Activated CD4-positive, CD25-positive, alpha-beta regulatory T cell (primary cell): Measurements from ENCODE around the gene ATP6V1B1.
A peak's percentile ranks its signal among the peaks of the same experiment; 100 is the strongest.

Source experiments
- DNase-seq, 4 experiments: peaks; one replicate each; lab custom pipeline; 2025; lab: John Stamatoyannopoulos, UW

The ATP6V1B1 gene

DNA sequence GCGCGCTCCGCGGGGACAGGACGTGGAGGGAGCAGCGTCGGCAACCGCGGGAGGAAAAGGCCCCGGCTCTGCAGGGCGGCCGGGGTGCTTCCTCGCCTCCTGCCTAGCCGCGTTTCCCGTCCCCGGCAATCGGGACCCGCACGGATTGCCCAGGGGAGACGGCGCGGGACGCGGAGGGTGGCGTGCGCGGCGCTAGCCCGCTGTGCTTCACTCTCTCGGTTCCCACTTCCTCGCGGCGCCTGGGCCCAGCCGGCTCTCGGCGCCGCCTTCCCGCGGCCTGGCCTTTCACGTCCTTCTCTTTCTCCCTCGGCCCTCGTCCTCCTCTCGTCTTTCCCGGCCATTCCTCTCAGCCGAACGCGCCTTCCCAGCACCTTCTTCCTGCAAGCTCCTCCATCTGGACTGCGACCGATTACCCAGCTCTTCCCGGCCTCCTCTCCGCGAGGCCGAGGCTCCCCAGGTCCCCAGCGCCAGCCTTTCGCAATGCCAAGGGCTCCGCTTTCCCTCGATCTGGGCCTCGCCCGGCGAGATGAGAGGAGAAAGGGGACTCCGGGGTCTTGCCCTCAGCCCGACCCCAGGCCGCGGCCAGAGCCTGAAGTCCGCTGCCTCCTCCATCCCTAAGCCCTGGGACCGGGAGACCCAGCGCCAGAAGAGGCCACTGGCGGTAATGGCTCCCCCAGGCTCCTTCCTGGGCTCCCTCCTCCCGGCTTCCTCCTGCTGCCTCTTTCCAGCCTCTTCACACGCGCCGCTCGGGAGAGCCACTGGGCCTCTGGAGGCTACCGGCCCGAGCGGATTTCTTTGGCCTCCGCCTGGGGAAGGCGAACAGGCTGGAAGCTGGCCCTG, 34.3 kb upstream of the ATP6V1B1 start:
- DNase-seq: no peak

DNA sequence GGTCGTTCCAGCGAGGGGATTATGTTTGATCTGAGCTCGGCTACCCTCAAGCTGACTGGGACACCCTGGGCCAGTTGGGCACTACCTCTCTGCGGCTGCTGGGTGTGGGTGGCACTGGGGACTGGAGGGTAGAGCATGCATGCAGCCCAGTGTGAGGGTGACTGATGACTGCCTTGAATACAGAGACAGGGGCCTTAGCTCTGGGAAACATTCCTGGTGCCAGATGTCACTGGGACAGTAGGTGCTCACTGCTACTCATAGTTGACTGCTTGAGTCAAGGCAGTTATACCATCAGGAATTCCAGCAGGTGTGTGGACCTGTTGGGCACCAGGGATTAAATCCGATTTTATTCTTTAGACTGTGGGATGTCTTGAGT, 33.6 kb upstream of the ATP6V1B1 start:
- no peak for DNase-seq

DNA sequence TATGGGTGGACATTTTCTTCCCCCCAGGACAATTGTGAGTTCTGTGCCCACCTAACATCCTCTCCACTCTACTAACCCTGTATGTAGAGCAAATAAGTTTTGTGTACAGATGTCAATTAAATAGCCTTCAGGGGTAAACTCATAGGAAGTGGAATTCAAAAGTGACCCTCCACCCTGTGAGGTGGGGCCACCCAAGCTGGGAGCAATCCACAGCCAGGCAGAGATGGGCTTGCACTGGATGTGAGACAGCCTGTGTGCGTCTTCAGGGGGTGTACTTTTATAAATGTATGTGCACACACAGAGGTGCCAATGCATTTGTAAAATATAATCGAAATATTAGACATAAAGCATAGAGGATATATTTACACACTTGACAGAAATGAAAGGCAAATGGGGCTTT, 33.1 kb upstream of the ATP6V1B1 start:
- DNase-seq: no peak

DNA sequence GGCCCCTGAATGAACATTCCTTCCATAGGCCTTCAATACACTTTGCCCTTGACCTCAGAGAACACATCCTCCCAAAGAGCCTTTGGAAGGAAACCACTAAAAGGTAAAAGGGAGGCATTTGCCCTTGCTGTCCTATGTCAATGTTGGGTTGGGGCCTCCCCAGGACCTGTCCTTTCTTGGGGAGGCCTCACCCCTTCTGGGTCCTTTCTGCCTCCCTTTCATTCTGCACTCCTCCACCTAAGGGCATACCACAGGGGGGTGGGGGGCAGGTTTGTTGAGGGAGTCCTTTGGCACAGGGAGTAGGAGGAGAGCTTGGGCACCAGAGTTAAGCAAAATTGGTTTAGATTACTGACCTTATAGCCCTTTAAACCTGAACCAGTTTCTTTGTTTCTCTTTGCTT, 32.5 kb upstream of the ATP6V1B1 start:
- no peak for DNase-seq

DNA sequence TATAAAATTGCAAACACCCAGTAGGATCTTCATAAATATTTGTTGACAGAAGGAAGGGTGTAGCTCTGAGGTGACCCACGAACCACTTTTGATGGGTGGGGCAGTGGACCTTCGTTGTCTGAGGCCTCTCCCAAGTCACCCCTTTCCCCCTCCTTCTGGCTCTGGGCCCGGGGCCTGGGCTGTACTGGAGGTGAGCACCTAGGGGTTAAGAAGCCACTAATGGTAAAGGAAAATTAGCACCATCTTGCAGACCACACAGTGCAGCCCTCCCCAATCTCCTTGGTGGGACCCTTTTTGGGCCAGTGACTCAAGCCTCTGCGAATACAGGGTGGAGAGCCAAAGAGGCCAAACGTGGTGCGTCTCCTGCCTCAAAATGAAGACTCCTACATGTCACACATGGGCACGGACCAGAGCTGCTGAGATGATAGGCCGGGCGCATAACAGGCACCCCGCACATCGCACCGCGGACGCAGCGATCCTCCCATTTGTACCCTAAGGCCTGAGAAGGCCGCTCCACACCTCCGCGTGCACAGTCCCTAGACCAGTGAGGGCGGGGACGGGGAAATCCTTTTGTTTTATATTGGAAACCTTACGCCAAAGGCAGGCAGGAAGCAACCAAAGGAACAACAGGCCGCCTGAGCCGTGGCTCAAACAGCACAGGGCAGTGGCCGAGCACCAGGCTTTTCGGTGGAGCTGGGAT, 31.9 kb upstream of the ATP6V1B1 start:
- DNase-seq: no peak

DNA sequence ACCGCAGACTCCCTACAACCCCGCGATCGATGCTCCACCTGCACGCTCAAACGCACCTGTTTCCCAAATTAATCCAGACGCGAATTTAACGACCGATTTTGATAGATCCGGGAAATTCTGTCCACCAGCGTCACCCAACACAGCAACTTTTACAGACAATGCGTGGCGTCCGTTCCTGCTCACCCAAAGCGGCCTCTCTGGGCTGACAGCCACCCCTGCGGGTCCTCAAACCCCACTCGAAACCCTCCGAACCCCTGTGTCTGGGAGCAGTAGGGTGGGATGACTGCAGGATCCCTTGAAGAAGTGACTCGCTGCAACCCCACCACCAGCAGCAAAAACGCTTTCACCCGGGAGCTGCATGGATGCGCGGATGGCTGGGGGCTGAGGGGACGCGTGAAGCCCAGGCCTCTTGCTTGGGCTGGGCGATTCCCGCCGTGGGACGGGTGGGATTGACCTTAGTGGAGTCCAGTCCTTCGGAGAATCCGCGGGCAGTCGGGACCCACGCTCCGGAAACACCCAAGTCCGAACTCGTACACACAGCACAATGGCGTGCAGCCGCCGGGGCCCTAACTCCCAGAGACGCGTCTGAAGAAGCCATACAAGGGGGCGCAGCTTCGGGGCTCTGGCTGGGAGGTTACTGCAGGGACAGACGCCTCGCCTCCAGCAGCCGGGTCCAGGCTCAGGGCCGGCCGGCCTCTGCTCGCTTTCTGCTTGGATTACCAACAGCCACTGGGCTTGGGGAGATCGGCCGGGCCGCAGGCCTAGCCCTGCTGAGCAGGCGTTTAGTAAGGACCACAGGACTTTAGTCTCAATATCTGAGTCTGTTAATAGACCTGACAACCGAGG, 31.1 kb upstream of the ATP6V1B1 start:
- no peak for DNase-seq

DNA sequence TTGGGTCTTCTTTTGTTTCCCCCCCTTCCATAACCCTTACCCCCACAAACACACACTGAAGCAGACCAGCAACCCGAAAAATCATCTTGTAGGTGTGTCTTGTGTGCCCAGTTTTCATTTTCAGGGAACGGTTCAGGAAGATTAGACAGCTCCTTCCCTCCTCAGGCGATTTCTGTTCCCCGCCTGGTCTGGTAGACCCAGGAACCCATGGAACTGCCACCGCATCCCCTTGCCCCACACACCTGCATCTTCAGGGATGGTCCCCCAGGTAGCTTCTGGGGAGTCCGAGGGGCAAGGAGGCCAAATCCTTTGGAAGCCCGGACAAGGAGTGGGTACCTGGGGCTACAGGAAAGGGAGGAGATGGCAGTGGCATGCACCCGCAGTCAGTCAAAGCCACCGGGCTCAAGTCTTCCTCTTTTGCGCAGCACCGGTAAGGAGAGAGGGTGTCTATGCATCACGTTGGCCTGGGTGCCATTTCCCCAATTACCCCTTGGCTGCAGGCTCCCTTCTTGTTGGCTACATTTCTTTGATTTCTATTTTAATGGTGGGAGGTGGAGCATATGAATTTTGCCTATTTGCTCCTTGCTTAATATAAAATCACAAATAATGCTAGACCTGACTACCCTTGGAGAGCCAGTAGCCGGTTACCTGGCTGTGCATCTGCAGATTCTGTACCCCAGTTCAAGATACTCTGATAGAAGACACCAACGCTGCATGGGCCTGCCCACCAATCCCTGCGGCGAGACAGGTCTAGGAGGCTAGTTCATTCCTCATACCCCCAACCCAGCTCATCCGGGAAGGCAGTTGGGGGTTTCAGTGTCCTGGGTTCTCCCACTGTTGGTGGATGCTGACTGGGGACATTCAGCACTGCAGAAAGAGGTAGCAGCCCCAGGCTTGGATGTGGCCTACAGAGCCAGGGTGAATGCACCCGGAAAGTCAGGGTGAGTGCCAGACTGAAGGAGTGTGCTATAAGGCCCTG, 30.0 kb upstream of the ATP6V1B1 start:
- DNase-seq: no peak

DNA sequence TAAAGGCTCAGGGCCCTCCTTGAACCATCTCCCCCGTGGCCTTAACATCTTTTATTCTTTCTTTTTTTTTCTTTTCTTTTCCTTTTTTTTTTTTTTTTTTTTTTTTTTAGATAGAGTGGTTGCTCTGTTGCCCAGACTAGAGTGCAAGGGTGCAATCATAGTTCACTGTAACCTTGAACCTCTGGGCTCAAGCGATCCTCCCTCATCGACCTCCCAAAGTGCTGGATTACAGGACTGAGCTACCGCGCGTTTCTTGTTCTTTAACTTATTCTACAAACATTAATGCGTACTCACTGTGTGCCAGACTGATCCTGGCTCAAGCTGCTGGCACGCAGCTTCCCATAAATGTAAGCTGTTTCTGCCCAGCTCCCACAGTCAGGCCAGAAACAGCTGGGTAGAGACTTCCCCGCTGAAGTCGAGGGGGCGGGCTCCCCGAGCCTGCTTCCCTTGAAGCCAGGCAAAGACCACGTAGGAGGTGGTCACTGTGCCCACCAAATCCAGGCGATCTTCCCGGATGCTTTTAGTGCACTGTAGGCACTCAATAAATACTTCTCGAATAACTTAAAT, 29.2 kb upstream of the ATP6V1B1 start:
- no peak for DNase-seq

DNA sequence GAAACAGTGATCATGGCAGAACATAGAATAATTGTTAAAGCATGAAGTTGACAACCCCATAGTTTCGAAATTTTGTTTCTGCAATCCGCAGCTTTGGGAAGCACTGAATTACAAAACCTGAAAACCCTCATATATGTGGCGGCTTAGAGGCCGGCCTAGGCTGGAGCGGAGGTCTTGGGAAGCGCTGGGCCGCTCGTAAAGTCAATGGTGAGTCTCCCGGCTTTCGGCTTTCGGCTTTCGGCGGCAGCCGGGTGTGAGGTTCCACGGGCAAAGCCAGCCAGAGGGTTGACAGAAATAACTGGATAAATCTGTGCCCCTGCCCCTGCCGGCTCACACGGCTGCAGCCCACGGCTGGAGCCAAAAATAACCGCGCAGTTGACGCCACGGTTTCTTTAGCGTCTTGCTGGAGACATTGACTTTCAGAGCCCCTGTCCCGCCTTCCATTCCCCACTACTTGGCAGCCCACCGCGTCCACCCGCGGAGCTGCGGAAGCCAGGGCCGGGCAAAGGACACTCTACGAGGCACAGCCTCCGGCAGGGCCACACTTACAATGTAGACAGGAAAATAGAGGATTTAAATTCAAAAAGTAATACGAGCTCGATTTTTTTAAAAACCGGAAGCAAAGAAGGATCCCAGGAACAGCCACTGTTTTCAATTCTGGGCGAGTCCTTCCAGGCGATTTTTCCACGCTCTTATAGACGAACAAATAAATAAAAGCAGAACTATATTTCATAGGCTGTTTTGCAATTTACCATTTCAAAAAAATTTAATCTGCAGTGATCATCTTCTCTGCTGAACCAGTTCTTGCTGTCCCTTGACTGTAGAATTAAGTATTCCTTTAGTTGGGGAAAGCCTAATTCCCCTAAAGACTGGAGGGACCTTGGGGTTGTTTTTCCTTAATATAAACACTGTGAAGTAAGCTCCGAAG, 28.3 kb upstream of the ATP6V1B1 start:
- no peak for DNase-seq

DNA sequence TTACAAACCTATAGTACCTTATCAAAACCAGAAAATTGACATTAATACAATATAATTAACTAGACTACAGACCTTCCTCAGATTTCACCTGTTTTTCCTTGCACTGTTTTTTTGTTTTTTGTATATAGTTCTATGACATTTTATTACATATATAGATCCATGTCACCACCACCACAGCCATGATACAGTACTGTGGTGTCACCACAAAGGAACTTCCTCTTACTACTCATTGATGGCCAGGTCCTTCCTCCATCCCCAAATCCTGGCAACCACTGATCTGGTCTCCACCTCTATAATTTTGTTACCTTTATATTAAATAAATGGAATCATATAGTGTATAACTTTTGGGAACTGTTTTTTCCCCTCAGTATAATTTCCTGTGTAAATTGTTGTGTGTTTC, 19.4 kb upstream of the ATP6V1B1 start:
- DNase-seq: no peak

DNA sequence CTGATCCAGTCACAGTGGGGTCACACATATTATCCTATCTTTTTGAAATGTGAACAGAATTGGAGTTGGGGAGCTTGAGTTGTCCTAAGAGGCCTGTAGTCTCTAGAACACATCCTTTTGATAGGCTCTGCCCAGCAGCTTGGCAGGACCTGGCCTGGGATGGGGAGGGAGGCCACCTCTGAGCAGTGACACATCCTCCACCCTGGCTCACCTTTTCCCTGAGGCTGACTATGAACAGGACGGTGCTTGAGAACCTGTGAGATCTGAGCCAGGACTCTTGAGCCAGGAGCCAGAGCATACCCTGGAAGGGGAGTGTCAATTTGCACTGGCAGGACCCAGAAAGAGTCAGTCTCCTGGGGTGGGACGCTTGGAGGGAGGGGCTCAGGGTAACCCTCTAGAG, 17.7 kb upstream of the ATP6V1B1 start:
- DNase-seq: no peak

DNA sequence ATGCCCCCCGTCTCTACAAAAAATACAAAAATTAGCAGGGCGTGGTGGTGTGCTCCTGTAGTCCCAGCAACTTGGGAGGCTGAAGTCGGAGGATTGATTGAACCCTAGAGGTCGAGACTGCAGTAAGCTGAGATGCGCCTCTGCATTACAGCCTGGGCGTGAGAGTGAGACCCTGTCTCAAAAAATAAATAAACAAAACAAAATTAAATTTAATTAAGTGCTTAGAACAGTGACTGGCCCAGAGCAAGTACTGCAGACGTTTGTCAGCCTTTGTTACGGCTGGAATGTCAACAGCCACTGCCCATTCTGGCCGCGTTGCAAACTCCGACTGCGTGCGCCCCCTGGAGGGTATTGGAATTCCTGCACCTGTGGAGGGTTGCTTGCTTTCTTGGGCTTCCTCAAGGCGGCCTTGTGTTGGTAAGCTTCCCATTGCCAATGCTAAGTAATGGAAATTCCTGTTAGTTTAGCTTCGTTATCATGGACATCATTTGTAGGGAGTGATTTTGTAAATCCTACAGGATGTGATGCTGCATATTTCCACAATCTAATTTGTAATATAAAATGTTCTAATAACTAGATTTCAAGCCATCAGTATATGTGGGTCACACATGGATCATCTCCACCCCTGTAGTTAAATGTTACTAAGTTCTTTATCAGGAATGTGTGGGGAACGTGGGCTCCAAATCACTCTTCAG, 15.9 kb upstream of the ATP6V1B1 start:
- DNase-seq: peak; percentile 9 to 51 (median 26)

DNA sequence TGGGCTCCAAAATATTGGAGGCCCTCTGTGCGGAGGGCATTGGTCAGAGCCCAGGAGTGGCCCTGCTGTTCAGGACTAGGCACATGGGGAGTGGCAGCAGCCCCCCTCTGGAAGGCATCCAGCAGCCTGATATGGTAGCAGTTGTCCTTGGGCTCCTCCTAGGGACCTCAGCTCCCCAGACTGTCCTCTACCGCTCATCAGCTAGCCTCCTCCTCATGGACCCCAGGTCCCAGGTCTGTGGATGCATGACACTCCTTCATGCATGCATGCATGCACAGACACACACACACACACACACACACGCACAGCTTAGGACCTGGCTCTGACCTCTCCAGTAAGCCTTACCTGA, 15.4 kb upstream of the ATP6V1B1 start:
- DNase-seq: no peak

DNA sequence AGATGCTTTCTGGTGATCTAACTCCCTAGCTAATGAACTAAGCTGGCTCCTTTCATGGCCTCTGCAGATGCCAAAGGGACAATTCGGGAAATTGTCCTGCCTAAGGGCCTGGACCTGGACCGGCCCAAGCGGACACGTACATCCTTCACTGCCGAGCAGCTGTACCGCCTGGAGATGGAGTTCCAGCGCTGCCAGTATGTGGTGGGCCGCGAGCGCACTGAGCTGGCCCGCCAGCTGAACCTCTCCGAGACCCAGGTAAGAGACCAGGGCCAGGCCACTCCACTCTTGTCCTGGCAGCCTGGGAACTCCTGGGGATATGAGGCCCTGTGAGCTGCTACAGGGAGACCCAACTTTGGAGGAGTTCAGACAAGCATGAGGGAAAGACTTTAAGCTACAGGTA, 14.7 kb upstream of the ATP6V1B1 start:
- DNase-seq: no peak

DNA sequence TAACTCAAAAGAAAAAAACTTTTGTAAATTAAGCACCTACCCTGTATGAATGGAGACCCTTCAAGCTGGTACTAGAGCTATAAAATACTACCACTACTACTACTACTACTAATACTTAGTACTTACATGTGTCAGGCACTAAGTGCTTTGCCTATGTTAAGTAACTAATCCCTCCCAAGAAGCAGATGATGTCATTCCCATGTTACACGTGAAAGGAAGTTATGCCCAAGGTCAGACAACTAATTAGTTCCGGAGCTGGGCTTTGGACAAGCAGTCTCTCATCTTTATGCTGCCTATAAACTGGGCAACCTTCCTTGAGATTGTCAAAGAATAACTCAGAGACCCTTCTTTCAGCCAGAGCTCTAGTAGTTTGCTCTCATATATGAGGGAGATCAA, 13.9 kb upstream of the ATP6V1B1 start:
- no peak for DNase-seq

DNA sequence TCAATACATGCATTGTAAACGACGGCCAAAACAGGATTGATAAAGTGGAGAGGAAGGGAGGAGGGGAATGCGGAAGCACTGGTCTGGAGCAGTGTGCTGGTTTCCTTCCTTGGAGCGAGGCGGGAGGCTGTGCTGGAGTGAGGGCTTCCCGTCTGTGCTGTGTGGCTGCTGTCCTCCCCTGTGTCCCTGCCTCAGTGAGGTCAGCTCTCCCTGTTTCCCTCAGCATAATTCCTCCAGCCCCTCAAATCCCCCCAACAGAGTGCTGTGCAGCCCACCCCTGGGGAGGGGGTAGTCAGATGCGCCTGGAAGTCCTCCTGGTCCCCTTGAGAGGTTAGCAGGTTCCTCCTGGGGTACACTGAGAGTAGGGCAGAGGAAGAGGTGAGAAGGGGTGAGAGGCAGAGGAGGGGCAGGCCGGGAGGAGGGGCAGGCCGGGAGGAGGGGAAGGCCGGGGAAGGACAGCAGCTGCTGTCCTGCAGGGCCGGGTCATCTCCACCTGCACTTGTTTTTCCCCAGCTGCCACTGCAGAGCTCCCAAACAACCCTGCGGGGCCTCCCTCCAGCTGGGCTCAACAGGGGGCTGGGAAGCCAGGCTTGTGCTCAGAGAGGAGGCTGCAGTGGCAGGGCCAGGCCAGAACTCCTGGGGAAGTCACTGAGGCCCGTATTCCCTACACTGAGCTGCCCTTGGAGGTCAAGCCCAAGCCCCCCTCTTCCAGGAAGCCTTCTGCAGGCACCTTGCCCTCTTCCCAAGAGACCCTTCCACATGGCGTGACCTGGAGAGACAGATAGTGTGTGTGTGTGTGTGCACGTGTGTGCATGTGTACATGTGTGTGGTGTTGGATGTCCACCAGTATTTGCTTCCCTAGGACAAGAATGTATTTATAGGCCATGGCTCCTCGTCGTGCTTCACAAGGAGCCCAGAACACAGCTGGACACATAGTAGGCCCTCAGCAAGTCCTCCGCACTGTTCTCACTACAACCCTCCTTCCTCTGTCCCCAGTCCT, 13.2 kb upstream of the ATP6V1B1 start:
- no peak for DNase-seq

DNA sequence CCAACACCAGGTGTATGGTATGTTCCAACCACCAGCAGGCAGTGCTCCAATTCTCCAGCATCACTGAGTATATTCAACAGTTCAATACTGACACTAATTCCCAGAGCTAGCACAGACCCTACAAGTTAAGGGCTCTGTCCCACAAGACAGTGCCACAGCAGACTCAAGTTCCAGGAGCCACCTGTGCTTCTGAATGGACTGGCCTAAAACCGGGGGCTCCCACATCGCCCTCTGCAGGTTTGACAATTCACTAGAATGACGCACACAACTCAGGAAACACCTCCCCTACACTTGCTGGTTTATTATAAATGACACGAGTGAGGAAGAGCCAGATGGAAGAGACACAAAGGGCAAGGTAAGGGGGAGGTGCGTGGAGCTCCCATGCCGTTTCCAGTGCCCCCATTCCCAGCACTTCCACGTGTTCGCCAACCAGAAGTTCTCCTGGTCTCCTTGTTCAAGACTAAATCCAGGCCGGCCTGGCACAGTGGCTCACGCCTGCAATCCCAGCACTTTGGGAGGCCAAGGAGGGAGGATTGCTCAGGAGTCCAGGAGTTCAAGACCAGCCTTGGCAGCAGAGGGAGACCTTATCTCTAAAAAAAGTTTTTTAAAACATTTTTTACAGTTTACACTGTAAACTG, 12.2 kb upstream of the ATP6V1B1 start:
- no peak for DNase-seq

DNA sequence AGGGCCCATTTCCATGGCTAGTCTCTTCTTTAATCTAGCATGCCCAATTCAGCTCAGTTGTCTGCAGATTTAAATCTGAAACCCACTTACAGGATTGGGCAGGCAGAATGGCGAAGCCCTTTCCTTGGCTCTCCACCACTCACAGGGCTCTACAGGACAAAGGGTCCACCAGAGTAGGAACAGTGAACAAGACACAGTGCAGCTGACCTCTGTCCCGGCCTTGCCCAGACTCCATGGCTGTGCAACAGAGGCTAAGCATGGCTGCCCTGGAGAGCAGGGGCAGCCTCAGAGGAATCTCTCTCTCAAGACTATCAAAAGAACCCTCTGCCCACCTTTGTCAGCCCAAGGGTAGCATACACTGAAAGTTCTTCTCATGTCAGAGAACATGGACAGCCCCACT, 9.7 kb upstream of the ATP6V1B1 start:
- DNase-seq: no peak
